OCI-LY7 (cell line): Measurements from ENCODE around the gene RNF5. TPM values are rescaled to one million over a fixed set of nuclear protein-coding genes. Genes with fewer than 3 reads are reported as not detected.

Source experiments
- BruUV-seq: library from RNA; stranded (reverse); fragments of 400-500 nt; replicated peaks from 2 replicates; lab custom pipeline; 2021; lab: Mats Ljungman, UMichigan
- CTCF ChIA-PET: fragments of 300-600 bp; sonication (Branson Sonifier 250); formaldehyde crosslinking; loops from one replicate; lab custom pipeline; 2022; ENCODE audit warnings: antibody characterized with exemption; ENCODE audit not compliant: unreplicated experiment; lab: Charles Lee
- POLR2A ChIA-PET: fragments of 300-600 bp; sonication (Branson Sonifier 250); formaldehyde crosslinking; loops from one replicate; lab custom pipeline; 2022; ENCODE audit warnings: antibody characterized with exemption; lab: Charles Lee
- DNase-seq: peaks from one replicate; pipeline ENCODE4 v3.0.0-alpha.2; 2015; ENCODE audit warnings: low spot score
- H2AFZ ChIP-seq: fragments of 200-600 bp; sonication (generic), shearing (Covaris generic); 2 replicates; pipeline ENCODE4 v1.6.1; 2014; ENCODE audit warnings: mild to moderate bottlenecking, antibody characterized with exemption, low read length, moderate library complexity
- H3K27ac ChIP-seq: fragments of 200-600 bp; sonication (generic); 2 replicates; pipeline ENCODE4 v1.5.1; 2014; ENCODE audit warnings: mixed run types, low read depth, mild to moderate bottlenecking, moderate library complexity, low read length, inconsistent platforms; ENCODE audit not compliant: poor library complexity, severe bottlenecking
- H3K36me3 ChIP-seq: fragments of 200-600 bp; sonication (generic); 2 replicates; pipeline ENCODE4 v1.6.1; 2014; ENCODE audit warnings: mild to moderate bottlenecking, antibody characterized with exemption, low read length, moderate library complexity, mixed read lengths; ENCODE audit not compliant: insufficient read depth
- H3K4me1 ChIP-seq: fragments of 200-600 bp; sonication (generic); 2 replicates; pipeline ENCODE4 v1.5.1; 2014; ENCODE audit warnings: mild to moderate bottlenecking, low read length; ENCODE audit not compliant: insufficient read depth, poor library complexity, severe bottlenecking
- H3K4me2 ChIP-seq: fragments of 200-600 bp; sonication (generic); 2 replicates; pipeline ENCODE4 v1.6.1; 2014; ENCODE audit warnings: mild to moderate bottlenecking, low read length
- H3K4me3 ChIP-seq: fragments of 200-600 bp; sonication (generic); 2 replicates; pipeline ENCODE4 v1.5.1; 2014; ENCODE audit warnings: mild to moderate bottlenecking, low read depth, low read length; ENCODE audit not compliant: poor library complexity, severe bottlenecking
- H3K79me2 ChIP-seq: fragments of 200-600 bp; sonication (generic); 2 replicates; pipeline ENCODE4 v1.6.1; 2016; ENCODE audit warnings: low read depth, mild to moderate bottlenecking, low read length, moderate library complexity, mixed read lengths; ENCODE audit not compliant: insufficient read depth
- H3K9me2 ChIP-seq: fragments of 200-600 bp; sonication (generic); 2 replicates; pipeline ENCODE4 v1.6.1; 2016; ENCODE audit warnings: mild to moderate bottlenecking, low read length, mixed read lengths; ENCODE audit not compliant: insufficient read depth
- H3K9me3 ChIP-seq: fragments of 200-600 bp; sonication (generic); 2 replicates; pipeline ENCODE4 v1.6.1; 2014; ENCODE audit warnings: mild to moderate bottlenecking, mixed run types, low read length, mixed read lengths
- H4K20me1 ChIP-seq: fragments of 200-600 bp; sonication (generic); 2 replicates; pipeline ENCODE4 v1.6.1; 2014; ENCODE audit warnings: mild to moderate bottlenecking, antibody characterized with exemption, low read length, moderate library complexity, mixed read lengths; ENCODE audit not compliant: insufficient read depth
- CTCF ChIP-seq: fragments of 200-600 bp; sonication (generic); conservative IDR thresholded peaks from 2 replicates; pipeline ENCODE4 v1.5.1; 2014; ENCODE audit warnings: mild to moderate bottlenecking, antibody characterized with exemption, low read length, moderate library complexity, mixed read lengths
- EZH2phosphoT487 ChIP-seq: fragments of 200-600 bp; sonication (generic); IDR thresholded peaks from 2 replicates; pipeline ENCODE4 v1.6.1; 2018; ENCODE audit warnings: low read depth, borderline replicate concordance, mild to moderate bottlenecking, mixed run types, antibody characterized with exemption, low read length, moderate library complexity, mixed read lengths
- intact Hi-C: fragments of 100-400 bp; cut with micrococcal nuclease; formaldehyde crosslinking; loops from one replicate; pipeline ENCODE4 v1.10.0; 2022; ENCODE audit not compliant: unreplicated experiment
- total RNA-seq, 2 experiments: library from RNA; depleted of rRNA in 1 of 2; stranded (reverse); fragments of >200 nt in 1 of 2; shearing (Covaris generic) in 1 of 2; gene quantifications; 2 replicates each; pipeline ENCODE4 v1.2.3, GENCODE V29; 2014 to 2022

The RNF5 gene
- total RNA-seq, 2 experiments from 2014 or later: 50.6 to 59.9 TPM

- POLR2A ChIA-PET: interaction anchor here (0.5 to 1.2 kb wide), 3 partner anchors 16 to 67 kb away, joined by 4 to 5 read pairs (median 5); partner anchors contain the start of gene ATF6B
Observed at GRCh38 chr6:32194825-32195651, 16.8 kb downstream of the RNF5 start.

GRCh38 chr6:32195652-32195901 is 17.4 kb downstream of the RNF5 start:
- Histone ChIP-seq H3K4me1 (peaks cover 51% of the 10 kb centered on the region), H3K4me3 (peak overlapping the region; percentile 79)
- BruUV-seq: no TSS peak

More at GRCh38 chr6:32194825-32195651, 16.8 kb downstream of the RNF5 start:
- Histone ChIP-seq H3K9me2 (no peaks in the 10 kb centered on the region), H3K4me3 (peak overlapping the region; percentile 79), H3K9me3 (no peaks in the 10 kb centered on the region), H2AFZ (peak overlapping the region; percentile 45; the same call in 1 of the 2 replicates), H3K79me2 (peaks cover 19% of the 10 kb centered on the region; the same call in 1 of the 2 replicates), H3K36me3 (no peaks in the 10 kb centered on the region), H3K4me2 (peak overlapping the region; percentile 86), H3K27ac (peak overlapping the region; percentile 79), H4K20me1 (no peaks in the 10 kb centered on the region), H3K4me1 (peaks cover 54% of the 10 kb centered on the region)
- CTCF ChIA-PET: no interaction called here
- TSS peak; percentile 52 for BruUV-seq
- intact Hi-C loops: loop anchor here (1.0 to 2.0 kb wide), 6 partner anchors 17 to 297 kb away; partner anchors contain the start of genes NOTCH4, PPT2 and RNF5
- DNase-seq: peak; percentile 71
- TF ChIP-seq EZH2phosphoT487: no peak
- TF ChIP-seq CTCF: peak; percentile 81

More at GRCh38 chr6:32195652-32195901, 17.4 kb downstream of the RNF5 start:
- intact Hi-C loops: loop anchor here (1.0 to 2.0 kb wide), 6 partner anchors 17 to 297 kb away; partner anchors contain the start of genes NOTCH4, PPT2 and RNF5
- ChIA-PET POLR2A (interaction anchor here (0.5 to 1.2 kb wide), 3 partner anchors 16 to 67 kb away, joined by 4 to 5 read pairs (median 5); partner anchors contain the start of gene ATF6B), CTCF (no interaction called here)
- H3K79me2 ChIP-seq: peaks cover 19% of the 10 kb centered on the region; the same call in 1 of the 2 replicates
- no peak for TF ChIP-seq CTCF
- TF ChIP-seq EZH2phosphoT487: no peak
- H2AFZ ChIP-seq: 0 out of 2 replicates have a peak overlapping the region, but pooled peaks have one; percentile 59
- peak; percentile 100 for DNase-seq
- H3K27ac ChIP-seq: peak overlapping the region; percentile 79
- peak overlapping the region; percentile 86 for H3K4me2 ChIP-seq
- no peaks in the 10 kb centered on the region for H3K36me3 ChIP-seq
- H4K20me1 ChIP-seq: no peaks in the 10 kb centered on the region
- H3K9me2 ChIP-seq: no peaks in the 10 kb centered on the region
- no peaks in the 10 kb centered on the region for H3K9me3 ChIP-seq
